ENCODE measurements around the gene PPIB. TPM values are rescaled to one million over a fixed set of nuclear protein-coding genes. Genes with fewer than 3 reads are reported as not detected.

PPIB gene
- polyA plus RNA-seq, 1 donor (not counting 4 experiments of a cell fraction or from before 2014, with no cell fraction given) = 544 TPM

GRCh38 chr15:64134345-64134829 is 28.4 kb downstream of the PPIB start:
- Histone ChIP-seq H3K4me3 (ENCODE audit: control insufficient read depth in 2 of 3, extremely low read depth in 1 of 3, insufficient read depth in 2 of 3, low read depth in 1 of 3, low read length in 3 of 3) (no peak overlapping the region), H3K36me3 (ENCODE audit: control insufficient read depth in 2 of 2, extremely low read depth in 1 of 2, insufficient read depth in 2 of 2, low read length in 2 of 2) (peaks cover 42 to 44% of the 10 kb centered on the region in 2 experiments), H3K4me1 (ENCODE audit: control insufficient read depth, extremely low read depth, insufficient read depth, low read length) (no peaks in the 10 kb centered on the region), H3K9me1 (ENCODE audit: control insufficient read depth, extremely low read depth, insufficient read depth, low read length) (no peaks in the 10 kb centered on the region), H3K9me3 (ENCODE audit: control insufficient read depth, low read depth, low read length) (no peaks in the 10 kb centered on the region), H3K27ac (ENCODE audit: control insufficient read depth, insufficient read depth, low read length) (no peak overlapping the region), H2AFZ (ENCODE audit: control insufficient read depth, low read length) (no peak overlapping the region), H3K4me2 (ENCODE audit: control insufficient read depth, extremely low read depth, insufficient read depth, low read depth, low read length) (no peak overlapping the region), H3K9ac (ENCODE audit: control insufficient read depth, extremely low read depth, insufficient read depth, low read length) (no peak overlapping the region), H3K79me2 (ENCODE audit: control insufficient read depth, insufficient read depth, low read length) (no peaks in the 10 kb centered on the region), H4K20me1 (ENCODE audit: control insufficient read depth, extremely low read depth, insufficient read depth, low read length) (no peaks in the 10 kb centered on the region), H3K27me3 (ENCODE audit: control insufficient read depth, extremely low read depth, insufficient read depth, low read length) (no peaks in the 10 kb centered on the region)
- FAIRE-seq (no peak), DNase-seq (ENCODE audit: low read depth, low spot score) (no peak)
- TF ChIP-seq EZH2 (IDR thresholded peaks at IDR 0.05; ENCODE audit: low read length) = no peak
- TF ChIP-seq CTCF (optimal IDR thresholded peaks at IDR 0.05 in 1 of 3, IDR thresholded peaks at IDR 0.05 in 1 of 3, conservative IDR thresholded peaks at IDR 0.05 in 1 of 3; ENCODE audit: extremely low read depth in 1 of 3, insufficient read depth in 2 of 3, low read length in 3 of 3) = no peak
- dilution Hi-C loops (cut with MboI; ENCODE audit: extremely low pct_ligation_motif_present, low sequenced_read_pairs) = no loop called here

DNA sequence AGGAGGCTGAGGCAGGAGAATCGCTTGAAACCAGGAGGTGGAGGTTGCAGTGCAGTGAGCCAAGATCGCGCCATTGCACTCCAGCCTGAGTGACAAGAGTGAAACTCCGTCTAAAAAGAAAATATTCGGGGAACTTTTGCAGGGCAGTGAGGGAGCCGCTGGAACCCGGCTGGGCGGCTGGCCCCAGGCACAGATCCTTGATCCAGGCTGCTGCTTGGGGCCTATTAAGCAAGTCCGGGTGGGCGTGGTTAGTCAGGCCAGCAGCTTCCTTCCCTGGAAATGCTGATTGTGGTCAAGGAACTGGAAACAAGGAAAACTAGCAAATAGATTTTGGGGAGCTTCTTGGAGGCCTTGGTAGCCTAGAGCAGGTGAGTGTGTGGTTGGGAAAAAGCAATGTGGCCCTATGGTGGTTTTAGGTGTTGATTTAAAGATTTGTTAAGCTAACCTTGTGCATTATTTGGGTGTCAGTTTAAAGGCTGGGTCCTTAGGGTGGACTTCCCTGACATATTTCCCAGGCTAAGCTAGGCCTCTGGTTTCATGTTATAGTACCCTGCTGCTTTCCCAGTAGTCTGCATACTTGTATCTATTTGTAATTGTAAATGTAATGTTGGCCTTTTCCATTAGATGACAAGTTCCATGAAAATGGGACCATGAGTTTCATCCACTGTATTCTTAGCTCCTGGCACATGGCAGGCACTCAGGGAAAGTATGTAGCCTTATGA is 29.0 kb downstream of the PPIB start:
- peaks cover 44% of the 10 kb centered on the region in 2 experiments for H3K36me3 ChIP-seq (ENCODE audit: control insufficient read depth in 2 of 2, extremely low read depth in 1 of 2, insufficient read depth in 2 of 2, low read length in 2 of 2)
- dilution Hi-C loops (cut with MboI; ENCODE audit: extremely low pct_ligation_motif_present, low sequenced_read_pairs) = no loop called here

More for the DNA sequence above, 29.0 kb downstream of the PPIB start:
- no peaks in the 10 kb centered on the region for H4K20me1 ChIP-seq (ENCODE audit: control insufficient read depth, extremely low read depth, insufficient read depth, low read length)
- H3K4me1 ChIP-seq (ENCODE audit: control insufficient read depth, extremely low read depth, insufficient read depth, low read length) = no peaks in the 10 kb centered on the region
- H2AFZ ChIP-seq (ENCODE audit: control insufficient read depth, low read length) = no peak overlapping the region
- H3K9ac ChIP-seq (ENCODE audit: control insufficient read depth, extremely low read depth, insufficient read depth, low read length) = no peak overlapping the region
- FAIRE-seq (no peak), DNase-seq (ENCODE audit: low read depth, low spot score) (no peak)
- H3K27me3 ChIP-seq (ENCODE audit: control insufficient read depth, extremely low read depth, insufficient read depth, low read length) = no peaks in the 10 kb centered on the region
- no peak overlapping the region for H3K4me2 ChIP-seq (ENCODE audit: control insufficient read depth, extremely low read depth, insufficient read depth, low read depth, low read length)
- H3K9me1 ChIP-seq (ENCODE audit: control insufficient read depth, extremely low read depth, insufficient read depth, low read length) = no peaks in the 10 kb centered on the region
- H3K9me3 ChIP-seq (ENCODE audit: control insufficient read depth, low read depth, low read length) = no peaks in the 10 kb centered on the region
- H3K27ac ChIP-seq (ENCODE audit: control insufficient read depth, insufficient read depth, low read length) = no peak overlapping the region
- no peak overlapping the region for H3K4me3 ChIP-seq (ENCODE audit: control insufficient read depth in 2 of 3, extremely low read depth in 1 of 3, insufficient read depth in 2 of 3, low read depth in 1 of 3, low read length in 3 of 3)
- no peaks in the 10 kb centered on the region for H3K79me2 ChIP-seq (ENCODE audit: control insufficient read depth, insufficient read depth, low read length)
- TF ChIP-seq EZH2 (IDR thresholded peaks at IDR 0.05; ENCODE audit: low read length) (no peak), CTCF (optimal IDR thresholded peaks at IDR 0.05 in 1 of 3, IDR thresholded peaks at IDR 0.05 in 1 of 3, conservative IDR thresholded peaks at IDR 0.05 in 1 of 3; ENCODE audit: extremely low read depth in 1 of 3, insufficient read depth in 2 of 3, low read length in 3 of 3) (no peak)
